MV-4-11 (cell line): ENCODE results near the gene BTG4.

Experiments
- DNase-seq: peaks from one replicate; lab custom pipeline; 2025; lab: John Stamatoyannopoulos, UW

The BTG4 gene

GRCh38 chr11:111490496-111490895, 21.7 kb downstream of the BTG4 start:
- DNase-seq: no peak

GRCh38 chr11:111483431-111483830, 28.8 kb downstream of the BTG4 start:
- DNase-seq: no peak

GRCh38 chr11:111479666-111480065, 32.5 kb downstream of the BTG4 start:
- DNase-seq: no peak

GRCh38 chr11:111477898-111478297, 34.3 kb downstream of the BTG4 start:
- DNase-seq: no peak

GRCh38 chr11:111476956-111477355, 35.2 kb downstream of the BTG4 start:
- DNase-seq: no peak

GRCh38 chr11:111476366-111476765, 35.8 kb downstream of the BTG4 start:
- no peak for DNase-seq

- DNase-seq: no peak
These were observed 37.8 kb downstream of the BTG4 start for GRCh38 chr11:111474432-111474831.

- no peak for DNase-seq
These were observed 40.0 kb downstream of the BTG4 start for GRCh38 chr11:111472228-111472627.

GRCh38 chr11:111469200-111469599, 43.0 kb downstream of the BTG4 start:
- no peak for DNase-seq

GRCh38 chr11:111466615-111467014, 45.6 kb downstream of the BTG4 start:
- no peak for DNase-seq

- DNase-seq: no peak
These were observed 46.8 kb downstream of the BTG4 start for GRCh38 chr11:111465400-111465799.

GRCh38 chr11:111463276-111463675, 48.9 kb downstream of the BTG4 start:
- no peak for DNase-seq

- no peak for DNase-seq
These were observed 49.9 kb downstream of the BTG4 start for GRCh38 chr11:111462329-111462728.

- DNase-seq: no peak
These were observed 50.5 kb downstream of the BTG4 start for GRCh38 chr11:111461460-111462235.

GRCh38 chr11:111460856-111461255, 51.3 kb downstream of the BTG4 start:
- no peak for DNase-seq

- no peak for DNase-seq
These were observed 51.8 kb downstream of the BTG4 start for GRCh38 chr11:111460340-111460739.

- no peak for DNase-seq
These were observed 52.5 kb downstream of the BTG4 start for GRCh38 chr11:111459506-111460270.

- no peak for DNase-seq
These were observed 54.3 kb downstream of the BTG4 start for GRCh38 chr11:111457731-111458368.

- DNase-seq: no peak
These were observed 55.1 kb downstream of the BTG4 start for GRCh38 chr11:111456859-111457730.

- no peak for DNase-seq
These were observed 55.9 kb downstream of the BTG4 start for GRCh38 chr11:111456086-111456858.
